Measurements from ENCODE around the gene FHOD3. TPM values are rescaled to one million over a fixed set of nuclear protein-coding genes. Genes with fewer than 3 reads are reported as not detected.

FHOD3 gene
- total and polyA plus RNA-seq, 9 donors, result 27.1 to 36.8 (median 33.7) TPM

DNA sequence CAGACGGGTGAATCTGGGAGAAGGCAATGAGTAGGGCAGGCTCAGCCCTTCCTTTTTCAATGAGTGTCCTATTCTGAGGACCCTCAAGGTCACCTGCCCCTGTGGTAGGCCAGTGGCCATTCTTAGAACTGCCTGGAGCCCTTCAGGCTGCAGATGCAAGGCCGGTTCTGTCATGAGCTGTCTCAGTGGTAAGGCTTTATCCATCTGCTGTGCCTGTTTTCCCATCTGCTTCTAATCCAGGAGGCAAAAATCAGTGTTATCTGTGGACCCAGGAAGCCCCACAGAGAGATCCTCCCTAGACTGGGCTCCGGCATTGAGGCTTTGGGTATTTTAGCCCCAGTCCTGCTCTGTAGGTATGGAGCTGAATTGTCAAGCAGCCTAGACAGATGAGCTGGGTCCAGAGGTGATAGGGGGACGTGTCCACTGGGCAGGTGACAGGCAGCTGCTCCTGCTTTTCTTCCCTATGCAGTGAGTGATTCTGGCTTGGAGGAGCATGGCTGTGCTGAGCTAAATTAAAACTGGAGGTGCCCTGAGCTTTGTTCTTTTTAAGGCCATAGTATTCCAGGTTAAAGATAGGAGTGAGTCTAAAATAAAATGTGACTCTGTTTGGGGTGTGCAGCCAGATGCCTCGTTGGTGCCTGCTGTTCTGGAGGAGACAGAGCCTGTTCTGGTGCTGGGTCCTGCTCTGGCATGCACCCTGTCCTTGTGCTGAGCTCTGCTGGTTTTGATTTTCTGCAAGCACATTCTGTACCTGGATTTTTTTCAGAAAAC is 92.5 kb downstream of the FHOD3 start:
- Histone ChIP-seq H3K9me3 (replicated peaks; ENCODE audit: control insufficient read depth, low read depth, low read length) (no peaks in the 10 kb centered on the region), H3K27me3 (ENCODE audit: control insufficient read depth, insufficient read depth, low read length) (no peaks in the 10 kb centered on the region), H3K36me3 (ENCODE audit: control insufficient read depth, insufficient read depth, low read length) (no peaks in the 10 kb centered on the region), H3K4me1 (ENCODE audit: control insufficient read depth, insufficient read depth, low read length) (peaks cover 27% of the 10 kb centered on the region), H3K4me3 (ENCODE audit: low read length) (no peak overlapping the region), H3K27ac (ENCODE audit: low read length) (no peak overlapping the region)
- 68% methylated on average over 5 of the region's 5 CpGs for WGBS (ENCODE audit: insufficient coverage)
- DNase-seq, result no peak

DNA sequence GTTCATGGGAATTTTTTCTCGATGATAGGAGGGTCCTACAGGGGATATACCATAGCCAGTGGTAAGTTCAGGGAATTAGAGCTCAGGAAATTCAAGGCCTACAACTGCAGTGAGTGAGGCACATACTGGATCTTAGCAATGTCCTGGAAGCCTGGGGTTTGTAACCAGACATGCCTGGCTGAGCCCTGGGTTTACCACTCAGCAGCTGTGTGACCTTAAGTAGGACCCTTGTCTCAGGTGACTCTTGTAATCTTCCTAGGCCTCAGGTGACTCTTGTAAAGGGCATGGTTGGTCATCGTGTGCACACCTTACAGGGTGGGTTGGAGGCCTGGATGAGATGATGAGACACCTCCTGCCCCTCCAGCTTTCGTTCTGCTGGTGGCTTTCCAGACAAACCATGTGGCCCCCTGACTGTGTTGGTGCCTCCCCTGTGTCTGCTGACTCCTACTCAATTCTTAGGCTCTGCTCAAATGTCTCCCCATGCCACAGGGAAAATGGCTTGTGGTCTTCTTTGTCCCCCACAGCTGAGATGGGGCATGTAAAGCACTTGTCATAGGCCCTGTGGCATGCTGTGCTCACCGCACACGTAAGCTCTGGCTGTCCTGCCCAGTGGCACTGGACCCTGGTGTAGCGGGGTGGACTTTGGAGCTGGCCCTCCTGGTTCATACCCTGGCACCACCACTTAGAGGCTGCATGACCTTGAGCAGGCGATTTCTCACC is 94.1 kb downstream of the FHOD3 start:
- H3K27me3 ChIP-seq (ENCODE audit: control insufficient read depth, insufficient read depth, low read length), result no peaks in the 10 kb centered on the region
- peaks cover 6% of the 10 kb centered on the region for H3K9me3 ChIP-seq (replicated peaks; ENCODE audit: control insufficient read depth, low read depth, low read length)
- WGBS (ENCODE audit: insufficient coverage), result 79% methylated on average over 5 of the region's 7 CpGs
- peak overlapping the region; percentile 43 for H3K27ac ChIP-seq (ENCODE audit: low read length)
- H3K4me1 ChIP-seq (ENCODE audit: control insufficient read depth, insufficient read depth, low read length), result peaks cover 27% of the 10 kb centered on the region
- H3K36me3 ChIP-seq (ENCODE audit: control insufficient read depth, insufficient read depth, low read length), result no peaks in the 10 kb centered on the region
- H3K4me3 ChIP-seq (ENCODE audit: low read length), result no peak overlapping the region
- no peak for DNase-seq

DNA sequence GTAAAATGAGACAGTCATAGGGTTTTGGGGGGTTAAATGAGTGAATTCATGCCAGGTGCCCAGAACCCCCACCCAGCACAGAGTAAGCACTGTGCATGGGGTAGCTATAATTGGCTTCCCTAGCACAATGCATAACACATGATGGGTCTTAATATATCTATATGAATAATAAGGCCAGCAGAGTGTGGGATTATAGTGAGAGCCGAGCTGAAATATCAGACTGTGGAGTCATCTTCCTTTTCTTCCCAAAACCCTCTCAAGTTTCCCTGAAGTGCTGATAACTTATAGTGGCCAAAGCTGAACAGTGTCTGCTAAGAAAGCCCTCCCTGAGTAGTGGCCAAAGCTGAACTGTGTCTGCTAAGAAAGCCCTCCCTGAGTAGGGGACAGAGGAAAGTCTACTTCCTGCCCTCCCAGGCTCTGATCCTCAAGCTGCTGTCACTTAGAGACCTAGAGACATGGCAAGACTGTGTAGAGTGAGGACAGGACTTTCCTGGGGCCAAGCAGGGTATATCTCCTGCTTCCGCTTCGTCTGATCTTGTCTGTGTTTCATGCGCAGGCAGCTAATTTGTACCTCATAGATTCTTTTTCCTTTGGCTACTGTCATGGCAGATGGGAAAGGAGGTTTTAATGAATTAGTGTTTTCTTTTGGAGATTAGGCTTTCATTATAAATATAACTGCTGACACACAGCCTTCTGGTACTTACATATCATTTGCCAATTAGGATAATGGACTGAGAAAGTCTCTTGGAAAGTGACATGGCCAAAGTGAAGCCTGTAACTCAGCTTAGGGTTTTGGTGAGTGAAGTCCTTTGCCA is 94.9 kb downstream of the FHOD3 start:
- Histone ChIP-seq H3K36me3 (ENCODE audit: control insufficient read depth, insufficient read depth, low read length) (no peaks in the 10 kb centered on the region), H3K27ac (ENCODE audit: low read length) (peak overlapping the region; percentile 69), H3K4me3 (ENCODE audit: low read length) (no peak overlapping the region), H3K9me3 (replicated peaks; ENCODE audit: control insufficient read depth, low read depth, low read length) (peaks cover 6% of the 10 kb centered on the region), H3K27me3 (ENCODE audit: control insufficient read depth, insufficient read depth, low read length) (no peaks in the 10 kb centered on the region), H3K4me1 (ENCODE audit: control insufficient read depth, insufficient read depth, low read length) (peaks cover 27% of the 10 kb centered on the region)
- DNase-seq, result peak; percentile 37
- WGBS (ENCODE audit: insufficient coverage), result 83% methylated on average over 2 of the region's 4 CpGs

DNA sequence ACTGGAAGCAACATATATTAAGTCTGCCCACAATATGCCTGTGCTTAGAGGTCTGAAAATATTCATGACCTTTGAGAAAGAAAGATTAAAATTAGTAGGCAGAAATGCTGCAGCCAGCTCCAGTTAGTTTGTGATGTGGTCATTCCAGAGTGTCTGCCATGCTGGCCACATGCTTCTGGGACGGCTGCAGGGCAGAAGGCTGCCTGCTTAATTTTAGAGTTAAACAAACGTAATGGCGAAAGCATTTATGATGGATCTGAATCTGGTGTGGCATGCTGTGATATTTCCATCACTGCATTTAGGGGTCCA is 95.4 kb downstream of the FHOD3 start:
- Histone ChIP-seq H3K4me1 (ENCODE audit: control insufficient read depth, insufficient read depth, low read length) (peaks cover 27% of the 10 kb centered on the region), H3K27ac (ENCODE audit: low read length) (peak overlapping the region; percentile 32), H3K4me3 (ENCODE audit: low read length) (no peak overlapping the region), H3K36me3 (ENCODE audit: control insufficient read depth, insufficient read depth, low read length) (no peaks in the 10 kb centered on the region), H3K9me3 (replicated peaks; ENCODE audit: control insufficient read depth, low read depth, low read length) (peaks cover 6% of the 10 kb centered on the region), H3K27me3 (ENCODE audit: control insufficient read depth, insufficient read depth, low read length) (no peaks in the 10 kb centered on the region)
- 33% methylated on average over 1 of the region's 3 CpGs for WGBS (ENCODE audit: insufficient coverage)
- DNase-seq, result peak; percentile 32

DNA sequence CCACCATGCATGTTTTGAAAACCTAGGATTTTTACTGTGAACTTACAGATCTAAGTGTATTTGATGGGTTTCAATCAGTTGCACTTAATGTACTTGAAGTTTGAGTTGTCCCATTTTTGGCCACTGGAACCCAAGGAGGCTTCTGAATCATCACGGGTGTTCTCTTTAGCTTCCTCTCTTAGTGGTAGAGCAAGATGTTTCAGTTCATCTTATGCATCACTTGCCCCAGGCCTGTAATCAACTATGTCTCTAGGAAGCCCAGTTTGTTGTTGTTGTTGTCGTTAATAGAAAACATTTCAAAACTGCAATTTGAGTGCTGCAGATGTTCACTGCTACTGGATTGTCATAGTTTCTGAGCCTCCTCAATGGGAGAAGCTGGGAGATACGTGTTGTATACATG is 97.0 kb downstream of the FHOD3 start:
- no peak overlapping the region for H3K4me3 ChIP-seq (ENCODE audit: low read length)
- H3K36me3 ChIP-seq (ENCODE audit: control insufficient read depth, insufficient read depth, low read length), result no peaks in the 10 kb centered on the region
- H3K9me3 ChIP-seq (replicated peaks; ENCODE audit: control insufficient read depth, low read depth, low read length), result peaks cover 6% of the 10 kb centered on the region
- DNase-seq, result no peak
- no CpG with 5 or more reads among the region's 3 CpGs for WGBS (ENCODE audit: insufficient coverage)
- H3K27me3 ChIP-seq (ENCODE audit: control insufficient read depth, insufficient read depth, low read length), result no peaks in the 10 kb centered on the region
- H3K4me1 ChIP-seq (ENCODE audit: control insufficient read depth, insufficient read depth, low read length), result peaks cover 28% of the 10 kb centered on the region
- no peak overlapping the region for H3K27ac ChIP-seq (ENCODE audit: low read length)

DNA sequence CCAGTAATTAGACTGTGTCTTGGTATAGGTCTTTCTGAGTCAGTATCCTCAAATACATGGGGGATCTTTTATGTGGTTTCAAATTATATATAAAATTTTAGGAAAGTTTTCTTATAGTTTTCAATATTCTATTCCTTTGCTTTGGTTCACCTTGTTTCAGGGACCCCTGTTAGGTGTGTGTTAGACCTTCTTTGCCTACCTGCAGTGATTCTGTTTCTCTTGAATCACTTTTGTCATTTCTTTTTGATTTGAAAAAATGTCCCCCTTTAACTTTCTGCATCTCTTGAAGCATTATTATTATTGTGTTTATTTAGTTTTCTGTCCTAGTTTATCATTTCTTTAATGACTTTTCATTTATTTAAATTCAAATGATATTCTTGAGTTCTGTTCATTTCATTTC is 98.7 kb downstream of the FHOD3 start:
- DNase-seq, result no peak
- Histone ChIP-seq H3K36me3 (ENCODE audit: control insufficient read depth, insufficient read depth, low read length) (no peaks in the 10 kb centered on the region), H3K27ac (ENCODE audit: low read length) (no peak overlapping the region), H3K9me3 (replicated peaks; ENCODE audit: control insufficient read depth, low read depth, low read length) (peaks cover 6% of the 10 kb centered on the region), H3K4me3 (ENCODE audit: low read length) (no peak overlapping the region), H3K27me3 (ENCODE audit: control insufficient read depth, insufficient read depth, low read length) (no peaks in the 10 kb centered on the region), H3K4me1 (ENCODE audit: control insufficient read depth, insufficient read depth, low read length) (peaks cover 19% of the 10 kb centered on the region)

DNA sequence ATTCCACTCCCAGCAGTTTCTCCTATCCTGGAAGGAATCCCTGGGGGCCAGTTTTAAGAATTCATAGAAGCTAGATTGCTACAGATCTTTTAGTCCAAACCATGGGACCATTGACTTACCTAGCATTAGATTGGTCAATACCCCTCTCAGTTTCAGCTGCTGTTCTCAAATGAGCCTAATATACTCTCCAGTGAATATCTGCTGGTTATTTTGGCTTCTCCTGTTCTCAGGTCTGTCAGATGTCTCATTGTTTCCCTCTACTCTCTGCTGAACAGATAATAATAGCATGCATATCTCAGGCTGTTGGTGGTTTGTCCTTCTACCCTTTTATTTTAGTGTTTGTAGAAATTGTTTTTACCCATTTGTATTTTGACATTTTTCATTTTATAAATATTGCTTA is 99.5 kb downstream of the FHOD3 start:
- DNase-seq, result no peak
- Histone ChIP-seq H3K36me3 (ENCODE audit: control insufficient read depth, insufficient read depth, low read length) (no peaks in the 10 kb centered on the region), H3K9me3 (replicated peaks; ENCODE audit: control insufficient read depth, low read depth, low read length) (peaks cover 6% of the 10 kb centered on the region), H3K27me3 (ENCODE audit: control insufficient read depth, insufficient read depth, low read length) (no peaks in the 10 kb centered on the region), H3K27ac (ENCODE audit: low read length) (no peak overlapping the region), H3K4me1 (ENCODE audit: control insufficient read depth, insufficient read depth, low read length) (peaks cover 11% of the 10 kb centered on the region), H3K4me3 (ENCODE audit: low read length) (no peak overlapping the region)

DNA sequence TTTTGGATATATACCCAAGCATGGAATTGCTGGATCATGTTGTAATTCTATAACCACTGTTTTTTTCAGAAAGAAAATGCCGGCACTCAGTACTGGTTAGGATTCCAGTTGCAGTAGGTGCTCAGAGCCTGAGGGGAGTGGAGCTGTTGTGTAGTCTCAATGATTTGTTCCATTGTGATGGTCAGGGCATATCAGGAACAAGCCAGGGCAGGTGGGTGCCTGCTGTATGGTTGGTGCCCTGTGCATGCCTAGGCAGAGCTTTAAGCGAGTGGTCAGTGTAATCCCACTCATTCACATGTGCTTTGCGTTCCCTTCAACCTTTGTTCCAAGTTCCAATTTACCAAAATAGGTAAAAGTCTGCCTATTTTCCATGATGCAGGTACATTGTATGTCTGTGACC is 100.9 kb downstream of the FHOD3 start:
- peaks cover 6% of the 10 kb centered on the region for H3K9me3 ChIP-seq (replicated peaks; ENCODE audit: control insufficient read depth, low read depth, low read length)
- H3K4me3 ChIP-seq (ENCODE audit: low read length), result no peak overlapping the region
- peaks cover 9% of the 10 kb centered on the region for H3K4me1 ChIP-seq (ENCODE audit: control insufficient read depth, insufficient read depth, low read length)
- H3K27ac ChIP-seq (ENCODE audit: low read length), result no peak overlapping the region
- no peak for DNase-seq
- 20% methylated on average over 1 of the region's 3 CpGs for WGBS (ENCODE audit: insufficient coverage)
- no peaks in the 10 kb centered on the region for H3K27me3 ChIP-seq (ENCODE audit: control insufficient read depth, insufficient read depth, low read length)
- H3K36me3 ChIP-seq (ENCODE audit: control insufficient read depth, insufficient read depth, low read length), result no peaks in the 10 kb centered on the region

DNA sequence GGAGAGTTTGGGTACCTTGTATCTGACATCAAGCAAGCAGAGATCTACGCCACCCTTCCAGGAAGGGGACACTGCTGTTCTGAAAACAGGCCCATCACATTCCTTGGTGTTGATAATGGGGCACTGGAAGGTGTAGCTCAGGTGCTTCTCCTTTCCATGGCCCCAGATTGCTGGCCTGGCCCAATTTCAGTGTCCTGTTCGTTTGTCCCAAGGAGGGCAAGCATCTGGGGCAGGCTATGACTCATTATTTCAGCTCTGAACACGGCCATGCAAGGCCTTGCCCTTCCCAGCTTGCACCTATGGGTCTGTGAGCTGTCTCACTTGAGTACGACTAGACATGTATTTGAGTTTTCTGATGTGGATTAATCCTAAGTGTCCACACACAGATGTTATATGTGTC is 101.5 kb downstream of the FHOD3 start:
- Histone ChIP-seq H3K36me3 (ENCODE audit: control insufficient read depth, insufficient read depth, low read length) (no peaks in the 10 kb centered on the region), H3K27ac (ENCODE audit: low read length) (no peak overlapping the region), H3K4me3 (ENCODE audit: low read length) (no peak overlapping the region), H3K27me3 (ENCODE audit: control insufficient read depth, insufficient read depth, low read length) (no peaks in the 10 kb centered on the region), H3K4me1 (ENCODE audit: control insufficient read depth, insufficient read depth, low read length) (peaks cover 10% of the 10 kb centered on the region), H3K9me3 (replicated peaks; ENCODE audit: control insufficient read depth, low read depth, low read length) (peaks cover 6% of the 10 kb centered on the region)
- no peak for DNase-seq
- 85% methylated on average over 4 of the region's 4 CpGs for WGBS (ENCODE audit: insufficient coverage)

DNA sequence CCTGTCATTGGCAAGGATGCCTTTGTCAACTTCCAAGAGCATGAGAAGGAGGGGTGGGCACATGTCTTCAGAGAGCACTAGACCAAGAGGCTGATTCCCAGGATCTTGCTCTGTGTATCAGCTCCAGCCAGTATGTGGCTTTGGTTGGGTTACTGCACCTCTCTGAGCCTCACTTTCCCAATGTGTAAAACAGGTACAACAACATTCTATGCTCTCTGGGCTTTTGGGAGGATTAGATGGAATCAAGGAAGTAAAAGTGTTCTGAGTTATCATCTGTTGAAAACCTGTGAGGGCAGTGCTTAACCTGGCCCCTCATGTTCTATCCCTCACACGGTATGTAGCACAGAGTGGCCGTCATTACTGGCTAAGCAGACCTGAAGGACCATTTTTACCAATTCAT is 103.9 kb downstream of the FHOD3 start:
- no peaks in the 10 kb centered on the region for H3K36me3 ChIP-seq (ENCODE audit: control insufficient read depth, insufficient read depth, low read length)
- no peaks in the 10 kb centered on the region for H3K27me3 ChIP-seq (ENCODE audit: control insufficient read depth, insufficient read depth, low read length)
- no peak for DNase-seq
- no peak overlapping the region for H3K27ac ChIP-seq (ENCODE audit: low read length)
- no peak overlapping the region for H3K4me3 ChIP-seq (ENCODE audit: low read length)
- no peaks in the 10 kb centered on the region for H3K9me3 ChIP-seq (replicated peaks; ENCODE audit: control insufficient read depth, low read depth, low read length)
- no CpG with 5 or more reads among the region's 2 CpGs for WGBS (ENCODE audit: insufficient coverage)
- peaks cover 11% of the 10 kb centered on the region for H3K4me1 ChIP-seq (ENCODE audit: control insufficient read depth, insufficient read depth, low read length)
